Neuronal stem cell (in vitro differentiated cells): ENCODE results near the gene NUP98.

Source experiments
- DNase-seq: peaks from one replicate; pipeline ENCODE4 v3.0.0-alpha.2; 2013; ENCODE audit warnings: low spot score
- H2AFZ ChIP-seq: one replicate; pipeline ENCODE4 v1.6.1; 2013; ENCODE audit warnings: mild to moderate bottlenecking, low read length, inconsistent platforms
- H2AK5ac ChIP-seq: 2 replicates; pipeline ENCODE4 v1.6.1; 2013; ENCODE audit warnings: low read depth, mild to moderate bottlenecking, inconsistent platforms, low read length, moderate library complexity, mixed read lengths
- H2BK120ac ChIP-seq: 2 replicates; pipeline ENCODE4 v1.6.1; 2013; ENCODE audit warnings: low read depth, mild to moderate bottlenecking, inconsistent platforms, low read length, moderate library complexity, mixed read lengths
- H2BK12ac ChIP-seq: one replicate; pipeline ENCODE4 v1.6.1; 2013; ENCODE audit warnings: low read length, inconsistent platforms
- H2BK15ac ChIP-seq: 2 replicates; pipeline ENCODE4 v1.6.1; 2013; ENCODE audit warnings: mild to moderate bottlenecking, low read length, inconsistent platforms, mixed read lengths
- H2BK5ac ChIP-seq: one replicate; pipeline ENCODE4 v1.6.1; 2013; ENCODE audit warnings: inconsistent platforms, mild to moderate bottlenecking, low read length, moderate library complexity
- H3K14ac ChIP-seq: one replicate; pipeline ENCODE4 v1.6.1; 2013; ENCODE audit warnings: low read length, inconsistent platforms
- H3K18ac ChIP-seq: 2 replicates; pipeline ENCODE4 v1.6.1; 2013; ENCODE audit warnings: low read length, inconsistent platforms
- H3K23ac ChIP-seq: 2 replicates; pipeline ENCODE4 v1.6.1; 2013; ENCODE audit warnings: low read depth, mild to moderate bottlenecking, mixed read lengths, low read length, inconsistent platforms; ENCODE audit not compliant: poor library complexity
- H3K27ac ChIP-seq: replicated peaks from 3 replicates; pipeline ENCODE4 v1.5.1; 2013; ENCODE audit warnings: low read length, inconsistent platforms
- H3K27me3 ChIP-seq, 3 experiments: 2 replicates each; pipeline ENCODE4 v1.6.1; 2013; ENCODE audit warnings: low read length in 3 of 3, mild to moderate bottlenecking in 2 of 3, inconsistent platforms in 1 of 3, low read depth in 1 of 3, mixed read lengths in 1 of 3, moderate library complexity in 1 of 3; ENCODE audit not compliant: control insufficient read depth in 3 of 3, insufficient read depth in 3 of 3
- H3K36me3 ChIP-seq, 2 donors: replicated peaks in 1 of 2; 2 replicates each; pipeline ENCODE4 v1.6.1; 2013; ENCODE audit warnings: low read length in 2 of 2; ENCODE audit not compliant: control insufficient read depth in 2 of 2, insufficient read depth in 2 of 2
- H3K4ac ChIP-seq: 2 replicates; pipeline ENCODE4 v1.6.1; 2013; ENCODE audit warnings: inconsistent platforms, mild to moderate bottlenecking, low read length, moderate library complexity
- H3K4me1 ChIP-seq, 2 donors: 1 replicate in 1 of 2; 2 replicates in 1 of 2; pipeline ENCODE4 v1.6.1; 2013; ENCODE audit warnings: low read length in 2 of 2, low read depth in 1 of 2; ENCODE audit not compliant: control insufficient read depth in 2 of 2, insufficient read depth in 1 of 2
- H3K4me2 ChIP-seq: one replicate; pipeline ENCODE4 v1.6.1; 2013; ENCODE audit warnings: mild to moderate bottlenecking, low read length, inconsistent platforms; ENCODE audit not compliant: insufficient read depth, poor library complexity, severe bottlenecking
- H3K4me3 ChIP-seq, 2 donors: 2 replicates each; pipeline ENCODE4 v1.5.1; 2013; ENCODE audit warnings: low read length in 2 of 2, mild to moderate bottlenecking in 2 of 2, inconsistent platforms in 1 of 2, moderate library complexity in 1 of 2
- H3K79me1 ChIP-seq: one replicate; pipeline ENCODE4 v1.6.1; 2013; ENCODE audit warnings: low read depth, mild to moderate bottlenecking, inconsistent platforms, low read length, moderate library complexity
- H3K9ac ChIP-seq: one replicate; pipeline ENCODE4 v1.6.1; 2013; ENCODE audit warnings: mild to moderate bottlenecking, low read depth, low read length, inconsistent platforms; ENCODE audit not compliant: poor library complexity
- H3K9me3 ChIP-seq, 2 donors: replicated peaks in 1 of 2; 2 replicates each; pipeline versions ENCODE3 to v1.6.1; 2013; ENCODE audit warnings: low read length in 2 of 2, mild to moderate bottlenecking in 2 of 2, inconsistent platforms in 1 of 2, low read depth in 1 of 2, mixed read lengths in 1 of 2, moderate library complexity in 1 of 2; ENCODE audit not compliant: control insufficient read depth in 2 of 2, insufficient read depth in 1 of 2
- H4K8ac ChIP-seq: one replicate; pipeline ENCODE4 v1.6.1; 2013; ENCODE audit warnings: low read depth, mild to moderate bottlenecking, inconsistent platforms, low read length, moderate library complexity
- H4K91ac ChIP-seq: one replicate; pipeline ENCODE4 v1.6.1; 2013; ENCODE audit warnings: low read length, low read depth, mild to moderate bottlenecking, inconsistent platforms; ENCODE audit not compliant: poor library complexity
- WGBS, 2 donors: extraction: QIAGEN DNeasy Blood & Tissue Kit; methylation state at CpG; one replicate each; pipeline ENCODE4 v1.1.7; 2013; ENCODE audit warnings: missing lambda C conversion rate in 2 of 2, mixed read lengths in 1 of 2; ENCODE audit not compliant: insufficient read length in 2 of 2, insufficient replicate concordance in 1 of 2; ENCODE audit errors: extremely low coverage in 2 of 2; 5-methylcytosine and 5-hydroxymethylcytosine counted together

NUP98 gene

GRCh38 chr11:3710485-3711259 is 86.7 kb downstream of the NUP98 start:
- H3K9ac ChIP-seq, result no peak overlapping the region
- no peaks in the 10 kb centered on the region for H3K79me1 ChIP-seq
- no peak overlapping the region for H2BK15ac ChIP-seq
- no peak overlapping the region for H3K14ac ChIP-seq
- no peak overlapping the region for H3K4me3 ChIP-seq
- no peak overlapping the region for H4K91ac ChIP-seq
- no peak overlapping the region for H2BK12ac ChIP-seq
- H3K36me3 ChIP-seq, result peaks cover 29 to 97% of the 10 kb centered on the region in 2 donors
- no peak overlapping the region for H3K4ac ChIP-seq
- no peak overlapping the region for H3K18ac ChIP-seq
- H2AK5ac ChIP-seq, result no peak overlapping the region
- H2BK120ac ChIP-seq, result no peak overlapping the region
- DNase-seq, result no peak
- H3K4me1 ChIP-seq, result no peaks in the 10 kb centered on the region
- H3K27ac ChIP-seq, result no peak overlapping the region
- no peak overlapping the region for H2BK5ac ChIP-seq
- H4K8ac ChIP-seq, result no peak overlapping the region
- H3K4me2 ChIP-seq, result no peak overlapping the region
- no peaks in the 10 kb centered on the region for H3K9me3 ChIP-seq
- no CpG with 5 or more reads among the region's 4 CpGs for WGBS, 2 donors
- H3K23ac ChIP-seq, result no peak overlapping the region
- H3K27me3 ChIP-seq, result no peaks in the 10 kb centered on the region
- H2AFZ ChIP-seq, result no peak overlapping the region

GRCh38 chr11:3709977-3710376 is 87.4 kb downstream of the NUP98 start:
- no peak overlapping the region for H2AK5ac ChIP-seq
- H2BK12ac ChIP-seq, result no peak overlapping the region
- no peak for DNase-seq
- H2AFZ ChIP-seq, result no peak overlapping the region
- H3K9ac ChIP-seq, result no peak overlapping the region
- no peaks in the 10 kb centered on the region for H3K9me3 ChIP-seq
- WGBS, 2 donors, result no CpG with 5 or more reads among the region's 1 CpG
- no peak overlapping the region for H3K23ac ChIP-seq
- no peak overlapping the region for H2BK120ac ChIP-seq
- no peak overlapping the region for H3K4ac ChIP-seq
- H3K18ac ChIP-seq, result no peak overlapping the region
- H3K4me1 ChIP-seq, result no peaks in the 10 kb centered on the region
- no peaks in the 10 kb centered on the region for H3K79me1 ChIP-seq
- no peak overlapping the region for H3K4me3 ChIP-seq
- H3K27me3 ChIP-seq, result no peaks in the 10 kb centered on the region
- H4K8ac ChIP-seq, result no peak overlapping the region
- H4K91ac ChIP-seq, result no peak overlapping the region
- H2BK15ac ChIP-seq, result no peak overlapping the region
- no peak overlapping the region for H3K27ac ChIP-seq
- H2BK5ac ChIP-seq, result no peak overlapping the region
- no peak overlapping the region for H3K14ac ChIP-seq
- peaks cover 30 to 97% of the 10 kb centered on the region in 2 donors for H3K36me3 ChIP-seq
- H3K4me2 ChIP-seq, result no peak overlapping the region

DNA sequence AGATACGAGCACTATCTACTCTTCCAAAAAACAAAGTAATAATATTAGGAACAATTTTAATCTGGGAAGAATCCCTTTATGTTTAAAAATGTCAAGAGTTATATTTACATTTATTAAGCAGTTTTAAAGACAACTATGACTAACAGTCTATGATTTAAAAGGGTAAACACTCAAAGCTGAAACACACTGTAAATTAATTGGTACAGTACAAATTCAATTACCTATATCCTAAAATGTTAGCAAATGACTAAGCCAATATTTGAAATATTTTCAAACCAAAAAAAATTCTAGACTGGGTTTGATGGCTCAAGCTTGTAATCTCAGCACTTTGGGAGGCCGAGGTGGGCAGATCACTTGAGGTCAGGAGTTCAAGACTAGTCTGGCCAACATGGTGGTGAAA is 90.2 kb downstream of the NUP98 start:
- no peak overlapping the region for H2AFZ ChIP-seq
- H3K14ac ChIP-seq, result no peak overlapping the region
- no peak overlapping the region for H2BK12ac ChIP-seq
- H3K4me1 ChIP-seq, result no peaks in the 10 kb centered on the region
- H2AK5ac ChIP-seq, result no peak overlapping the region
- H3K27me3 ChIP-seq, result no peaks in the 10 kb centered on the region
- no CpG with 5 or more reads among the region's 2 CpGs for WGBS, 2 donors
- no peak overlapping the region for H3K4ac ChIP-seq
- H3K18ac ChIP-seq, result no peak overlapping the region
- no peaks in the 10 kb centered on the region for H3K79me1 ChIP-seq
- no peak overlapping the region for H4K91ac ChIP-seq
- no peak overlapping the region for H4K8ac ChIP-seq
- no peak for DNase-seq
- H2BK5ac ChIP-seq, result no peak overlapping the region
- peaks cover 27 to 97% of the 10 kb centered on the region in 2 donors for H3K36me3 ChIP-seq
- H3K4me3 ChIP-seq, result no peak overlapping the region
- no peak overlapping the region for H2BK120ac ChIP-seq
- no peaks in the 10 kb centered on the region for H3K9me3 ChIP-seq
- no peak overlapping the region for H3K9ac ChIP-seq
- H3K27ac ChIP-seq, result no peak overlapping the region
- no peak overlapping the region for H3K4me2 ChIP-seq
- no peak overlapping the region for H3K23ac ChIP-seq
- H2BK15ac ChIP-seq, result no peak overlapping the region

DNA sequence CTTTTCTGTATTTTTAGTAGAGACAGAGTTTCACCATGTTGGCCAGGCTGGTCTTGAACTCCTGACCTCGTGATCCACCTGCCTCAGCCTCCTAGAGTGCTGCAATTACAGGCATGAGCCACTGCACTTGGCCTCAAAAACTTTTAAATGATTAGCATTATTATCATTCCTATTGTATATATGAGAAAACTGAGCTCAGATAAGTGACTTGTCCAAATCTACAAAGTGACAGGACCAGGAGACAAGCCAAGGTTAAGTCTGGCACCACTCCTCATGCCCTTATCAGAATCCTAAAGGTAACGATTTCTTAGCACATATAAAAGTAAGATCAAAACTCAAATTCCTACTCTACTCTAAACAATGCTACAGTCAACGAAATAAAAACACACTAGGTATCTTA is 94.0 kb downstream of the NUP98 start:
- no peak overlapping the region for H2BK15ac ChIP-seq
- H2AFZ ChIP-seq, result no peak overlapping the region
- no peaks in the 10 kb centered on the region for H3K79me1 ChIP-seq
- no peak overlapping the region for H3K14ac ChIP-seq
- no peaks in the 10 kb centered on the region for H3K9me3 ChIP-seq
- no peak overlapping the region for H2BK12ac ChIP-seq
- no peak overlapping the region for H4K91ac ChIP-seq
- H3K4me3 ChIP-seq, result no peak overlapping the region
- H2BK5ac ChIP-seq, result no peak overlapping the region
- no peak for DNase-seq
- H4K8ac ChIP-seq, result no peak overlapping the region
- no peak overlapping the region for H2AK5ac ChIP-seq
- no peak overlapping the region for H3K27ac ChIP-seq
- no peak overlapping the region for H3K23ac ChIP-seq
- no peak overlapping the region for H3K18ac ChIP-seq
- no peak overlapping the region for H2BK120ac ChIP-seq
- no peak overlapping the region for H3K4me2 ChIP-seq
- no peak overlapping the region for H3K9ac ChIP-seq
- no peak overlapping the region for H3K4ac ChIP-seq
- WGBS, 2 donors, result no CpG with 5 or more reads among the region's 3 CpGs
- H3K4me1 ChIP-seq, result no peaks in the 10 kb centered on the region
- no peaks in the 10 kb centered on the region for H3K27me3 ChIP-seq
- H3K36me3 ChIP-seq, result peaks cover 33 to 96% of the 10 kb centered on the region in 2 donors
